ENCODE measurements around the gene PARD6G. TPM values are rescaled to one million over a fixed set of nuclear protein-coding genes. Genes with fewer than 3 reads are reported as not detected.

Gene PARD6G
- total RNA-seq, 2 donors from 2014 or later: not detected

DNA sequence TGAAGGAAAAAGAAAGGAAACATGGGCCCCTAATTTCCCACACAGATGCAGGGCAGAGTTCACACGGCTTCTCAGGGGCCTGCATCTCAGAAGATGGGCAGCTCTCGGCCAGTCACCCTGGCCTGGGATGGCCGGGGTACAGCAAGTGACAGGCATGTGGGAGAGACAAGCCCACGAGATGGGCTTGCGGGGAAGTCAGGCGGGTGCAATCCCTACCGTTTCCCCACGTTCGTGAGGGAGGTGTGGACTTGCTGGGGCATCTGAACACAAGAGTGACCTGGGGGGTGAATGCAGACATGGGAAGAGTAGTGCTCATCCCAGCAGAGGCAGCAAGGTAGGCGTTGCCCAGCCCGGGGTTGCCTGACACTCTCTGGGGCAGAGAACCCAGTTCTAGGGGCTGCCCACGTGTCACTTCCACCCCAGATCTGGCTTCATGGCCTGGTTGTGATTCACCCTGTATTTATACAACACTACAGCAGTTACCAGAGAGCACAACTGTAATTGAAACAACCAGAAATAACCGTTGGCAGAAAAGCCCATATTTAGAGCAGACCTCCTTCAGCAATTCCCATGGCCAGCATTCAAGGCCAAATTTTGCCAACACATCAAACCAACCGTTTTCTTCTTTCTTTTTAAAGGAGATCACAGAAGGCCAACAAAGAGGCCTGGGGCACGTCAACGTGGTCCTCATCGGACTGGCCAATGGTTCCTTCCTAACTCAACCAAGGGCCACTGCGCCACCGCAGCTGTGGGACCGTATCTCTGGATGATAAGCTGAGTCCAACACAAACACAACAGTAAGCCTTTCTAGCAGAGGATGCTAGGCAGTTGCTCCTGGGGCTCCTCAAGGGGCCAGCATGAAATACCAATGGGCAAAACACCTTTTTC is 58.4 kb downstream of the PARD6G start:
- H3K27ac Mint-ChIP-seq: no peak overlapping the region
- peaks cover 43% of the 10 kb centered on the region for H3K27me3 Mint-ChIP-seq (ENCODE audit: low read depth)
- ATAC-seq (replicated peaks in 1 of 2) (no peak), DNase-seq (no peak)
- H3K4me1 Mint-ChIP-seq (ENCODE audit: low read depth): no peaks in the 10 kb centered on the region
- no peaks in the 10 kb centered on the region for H3K9me3 Mint-ChIP-seq
- peaks cover 0 to 1% of the 10 kb centered on the region in 2 donors for H3K36me3 Mint-ChIP-seq (ENCODE audit: insufficient read depth in 2 of 2)
- no peak overlapping the region for H3K4me3 Mint-ChIP-seq

DNA sequence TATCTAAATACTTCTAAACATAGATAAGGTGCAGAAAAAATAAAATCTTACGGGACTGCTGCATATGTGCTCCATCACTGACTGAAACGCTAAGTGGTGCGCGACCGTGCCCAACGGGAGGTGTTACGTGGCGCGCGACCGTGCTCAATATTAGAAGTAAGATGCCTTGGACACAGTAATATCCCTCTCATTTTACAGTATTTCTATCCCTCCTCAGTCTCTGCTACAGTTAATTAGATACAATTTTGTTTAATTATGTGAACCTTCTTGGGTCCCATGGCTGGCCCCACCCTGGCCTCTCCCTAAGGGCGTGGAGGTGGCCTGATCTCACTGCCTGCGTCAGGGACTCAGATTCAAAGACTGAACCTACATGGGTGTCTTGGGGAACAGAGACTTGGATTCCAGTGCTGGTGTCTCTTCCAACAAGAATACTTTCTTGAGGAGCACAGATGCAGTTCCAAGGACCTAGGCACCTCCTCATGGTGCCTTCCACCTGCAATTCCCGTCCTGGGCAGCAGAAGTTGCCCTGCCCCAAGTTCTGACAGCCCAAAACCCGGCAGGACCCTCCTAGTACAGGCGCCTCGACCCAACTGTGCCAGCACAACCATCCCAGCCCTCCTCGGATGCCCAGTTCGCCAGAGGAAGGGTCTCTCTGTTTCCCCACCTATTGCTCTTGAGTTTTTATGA is 59.2 kb downstream of the PARD6G start:
- no peak for DNase-seq
- no peak for ATAC-seq (replicated peaks in 1 of 2)
- no peak overlapping the region for H3K4me3 Mint-ChIP-seq
- no peak overlapping the region for H3K27ac Mint-ChIP-seq
- H3K36me3 Mint-ChIP-seq (ENCODE audit: insufficient read depth in 2 of 2): peaks cover 0 to 1% of the 10 kb centered on the region in 2 donors
- no peaks in the 10 kb centered on the region for H3K9me3 Mint-ChIP-seq
- peaks cover 37% of the 10 kb centered on the region for H3K27me3 Mint-ChIP-seq (ENCODE audit: low read depth)
- no peaks in the 10 kb centered on the region for H3K4me1 Mint-ChIP-seq (ENCODE audit: low read depth)

DNA sequence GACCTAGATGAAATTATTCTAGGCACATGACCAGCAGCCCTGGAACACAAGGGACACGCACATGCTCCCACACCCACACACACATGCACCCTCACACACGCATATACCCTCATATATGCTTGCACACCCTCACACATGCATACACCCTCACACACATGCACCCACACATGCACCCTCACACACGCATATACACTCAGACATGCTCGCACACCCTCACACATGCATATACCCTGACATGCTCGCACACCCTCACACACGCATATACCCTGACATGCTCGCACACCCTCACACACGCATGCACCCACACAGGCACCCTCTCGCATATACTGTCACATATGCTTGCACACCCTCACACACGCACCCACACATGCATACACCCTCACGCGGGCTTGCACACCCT is 61.8 kb downstream of the PARD6G start:
- Mint-ChIP-seq H3K4me1 (ENCODE audit: low read depth) (no peaks in the 10 kb centered on the region), H3K27me3 (ENCODE audit: low read depth) (peaks cover 23% of the 10 kb centered on the region), H3K4me3 (no peak overlapping the region), H3K36me3 (ENCODE audit: insufficient read depth in 2 of 2) (peaks cover 0 to 1% of the 10 kb centered on the region in 2 donors), H3K27ac (no peak overlapping the region), H3K9me3 (no peaks in the 10 kb centered on the region)
- no peak for DNase-seq
- no peak for ATAC-seq (replicated peaks in 1 of 2)

DNA sequence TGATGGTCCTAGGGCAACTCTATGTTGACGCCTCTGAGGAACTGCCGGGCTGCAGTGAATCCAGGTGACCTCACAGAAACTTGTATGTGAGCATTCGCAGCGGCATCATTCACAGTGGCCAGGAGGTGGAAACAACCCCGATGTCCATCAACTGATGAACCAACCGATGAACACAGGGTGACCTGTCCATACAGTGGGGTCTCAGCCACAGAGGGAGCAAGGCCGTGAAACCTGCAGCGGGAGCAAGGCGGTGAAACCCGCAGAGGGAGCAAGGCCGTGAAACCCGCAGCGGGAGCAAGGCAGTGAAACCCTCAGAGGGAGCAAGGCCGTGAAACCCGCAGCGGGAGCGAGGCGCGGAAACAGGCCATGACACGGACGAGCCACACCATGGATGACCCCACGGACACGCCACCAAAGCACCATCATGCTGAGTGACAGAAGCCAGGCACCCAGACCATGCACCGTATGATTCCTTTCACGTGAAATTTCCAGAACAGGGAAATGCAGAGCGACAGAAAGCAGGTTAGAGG is 63.0 kb downstream of the PARD6G start:
- Mint-ChIP-seq H3K27me3 (ENCODE audit: low read depth) (peaks cover 13% of the 10 kb centered on the region), H3K4me3 (no peak overlapping the region), H3K9me3 (no peaks in the 10 kb centered on the region), H3K4me1 (ENCODE audit: low read depth) (no peaks in the 10 kb centered on the region), H3K36me3 (ENCODE audit: insufficient read depth in 2 of 2) (no peaks in the 10 kb centered on the region), H3K27ac (no peak overlapping the region)
- no peak for ATAC-seq (replicated peaks in 1 of 2)
- DNase-seq: no peak

GRCh38 chr18:80183273-80184050 is 63.9 kb downstream of the PARD6G start:
- DNase-seq: no peak
- H3K9me3 Mint-ChIP-seq: no peaks in the 10 kb centered on the region
- H3K27me3 Mint-ChIP-seq (ENCODE audit: low read depth): peaks cover 17% of the 10 kb centered on the region
- H3K4me1 Mint-ChIP-seq (ENCODE audit: low read depth): no peaks in the 10 kb centered on the region
- no peaks in the 10 kb centered on the region for H3K36me3 Mint-ChIP-seq (ENCODE audit: insufficient read depth in 2 of 2)
- ATAC-seq (replicated peaks in 1 of 2): no peak
- H3K4me3 Mint-ChIP-seq: no peak overlapping the region
- no peak overlapping the region for H3K27ac Mint-ChIP-seq

DNA sequence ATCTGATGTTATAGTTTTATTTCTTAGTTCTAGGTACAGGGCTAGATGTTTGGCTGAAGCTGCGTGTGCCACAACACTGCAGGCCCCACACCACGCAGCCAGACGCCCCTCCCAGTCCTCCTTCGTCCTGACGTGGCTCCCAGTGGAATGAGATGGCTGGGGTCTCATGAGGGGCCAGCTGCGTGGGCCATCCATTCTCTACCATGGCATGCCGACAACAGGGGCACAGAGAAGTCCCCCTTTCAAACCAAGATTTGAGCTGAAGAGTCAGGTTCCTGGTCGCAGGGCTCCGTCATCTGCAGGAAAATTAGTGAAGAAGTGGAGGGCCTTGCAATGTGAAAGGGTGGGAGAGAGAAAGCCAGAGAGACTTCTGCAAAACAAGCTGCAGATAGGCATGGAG is 64.5 kb downstream of the PARD6G start:
- Mint-ChIP-seq H3K27ac (no peak overlapping the region), H3K9me3 (no peaks in the 10 kb centered on the region), H3K4me1 (ENCODE audit: low read depth) (no peaks in the 10 kb centered on the region), H3K36me3 (ENCODE audit: insufficient read depth in 2 of 2) (no peaks in the 10 kb centered on the region), H3K27me3 (ENCODE audit: low read depth) (peaks cover 20% of the 10 kb centered on the region), H3K4me3 (no peak overlapping the region)
- ATAC-seq (replicated peaks in 1 of 2) (no peak), DNase-seq (no peak)

DNA sequence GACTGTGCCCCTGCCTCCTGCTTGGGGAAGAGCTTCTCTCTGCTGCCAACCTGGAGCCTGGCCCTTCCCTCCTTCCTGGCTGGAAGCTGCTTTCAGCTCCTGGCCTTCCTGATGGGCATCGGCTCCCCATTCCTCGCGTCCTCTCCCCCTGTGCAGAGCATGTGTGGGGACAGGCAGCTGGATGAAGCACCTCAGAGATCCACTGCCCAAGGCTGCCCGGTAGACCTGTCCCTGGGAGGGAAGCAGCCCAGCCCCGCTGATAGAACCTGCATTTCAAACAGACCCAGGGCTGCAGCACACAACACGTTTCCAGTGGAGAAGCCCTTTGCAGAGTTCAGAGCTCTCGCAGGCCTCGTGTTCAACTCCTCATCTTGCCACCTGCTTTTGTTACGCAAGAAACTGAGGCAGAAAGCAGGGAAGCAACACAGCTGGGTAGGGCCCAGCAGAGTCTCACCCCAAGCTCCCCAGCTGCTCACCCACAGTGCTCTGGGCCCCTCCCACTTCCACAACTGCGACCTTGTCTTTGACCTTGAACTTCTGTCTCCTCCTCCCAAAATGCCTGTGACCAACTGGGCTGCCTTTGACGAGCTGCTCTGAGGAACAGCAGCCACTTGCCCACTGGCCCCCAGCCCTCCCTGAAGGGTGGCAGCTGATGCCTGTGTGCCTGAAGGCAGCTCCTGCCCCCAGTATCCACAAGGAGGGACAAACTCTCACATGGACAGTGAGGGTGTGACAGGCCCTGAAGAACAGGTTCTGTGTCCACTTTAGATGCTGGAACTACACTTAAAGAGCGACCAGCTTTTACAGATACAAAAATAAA is 65.5 kb downstream of the PARD6G start:
- Mint-ChIP-seq H3K4me1 (ENCODE audit: low read depth) (no peaks in the 10 kb centered on the region), H3K27ac (no peak overlapping the region), H3K27me3 (ENCODE audit: low read depth) (peaks cover 30% of the 10 kb centered on the region), H3K4me3 (no peak overlapping the region), H3K36me3 (ENCODE audit: insufficient read depth in 2 of 2) (no peaks in the 10 kb centered on the region), H3K9me3 (no peaks in the 10 kb centered on the region)
- ATAC-seq (replicated peaks in 1 of 2) (no peak), DNase-seq (no peak)

DNA sequence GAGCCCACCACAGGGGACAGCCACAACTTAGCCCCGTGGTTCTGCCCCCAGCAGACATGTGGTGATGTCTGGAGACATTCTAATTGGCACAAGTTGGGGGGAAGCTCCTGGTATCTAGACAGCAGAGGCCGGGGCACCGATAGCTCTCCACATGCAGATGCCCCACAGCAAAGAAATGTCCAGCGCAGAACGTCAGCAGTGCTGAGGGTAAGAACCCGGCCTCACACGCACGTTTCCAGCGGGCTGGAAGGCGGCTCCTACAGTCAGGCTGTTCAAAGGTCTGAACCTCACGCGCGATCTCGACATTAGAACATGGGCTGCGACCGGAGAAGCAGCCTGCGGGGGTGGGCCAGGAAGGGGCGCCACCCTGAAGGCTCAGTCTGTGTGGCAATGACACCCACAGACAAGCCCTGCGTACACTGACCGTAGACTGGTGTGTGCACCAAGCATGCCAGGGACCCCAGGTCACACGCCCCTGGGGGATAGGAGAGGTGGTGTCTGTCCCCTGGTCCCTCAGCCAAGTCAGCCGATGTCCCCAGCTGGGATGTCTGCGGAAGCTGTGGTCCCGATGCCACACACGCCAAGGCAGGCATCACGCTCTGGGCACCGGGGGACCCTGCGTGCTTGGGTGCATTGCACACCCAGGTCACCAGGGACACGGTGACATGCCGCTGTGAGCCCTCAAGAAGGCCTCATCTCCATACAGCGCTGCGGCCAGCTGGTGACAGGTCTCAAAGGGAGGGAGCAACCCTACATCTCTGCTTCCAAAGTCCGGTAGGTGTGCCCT is 66.3 kb downstream of the PARD6G start:
- H3K9me3 Mint-ChIP-seq: no peaks in the 10 kb centered on the region
- no peak for ATAC-seq (replicated peaks in 1 of 2)
- H3K27ac Mint-ChIP-seq: no peak overlapping the region
- DNase-seq: no peak
- no peaks in the 10 kb centered on the region for H3K36me3 Mint-ChIP-seq (ENCODE audit: insufficient read depth in 2 of 2)
- peaks cover 36% of the 10 kb centered on the region for H3K27me3 Mint-ChIP-seq (ENCODE audit: low read depth)
- no peak overlapping the region for H3K4me3 Mint-ChIP-seq
- peaks cover 2% of the 10 kb centered on the region for H3K4me1 Mint-ChIP-seq (ENCODE audit: low read depth)

DNA sequence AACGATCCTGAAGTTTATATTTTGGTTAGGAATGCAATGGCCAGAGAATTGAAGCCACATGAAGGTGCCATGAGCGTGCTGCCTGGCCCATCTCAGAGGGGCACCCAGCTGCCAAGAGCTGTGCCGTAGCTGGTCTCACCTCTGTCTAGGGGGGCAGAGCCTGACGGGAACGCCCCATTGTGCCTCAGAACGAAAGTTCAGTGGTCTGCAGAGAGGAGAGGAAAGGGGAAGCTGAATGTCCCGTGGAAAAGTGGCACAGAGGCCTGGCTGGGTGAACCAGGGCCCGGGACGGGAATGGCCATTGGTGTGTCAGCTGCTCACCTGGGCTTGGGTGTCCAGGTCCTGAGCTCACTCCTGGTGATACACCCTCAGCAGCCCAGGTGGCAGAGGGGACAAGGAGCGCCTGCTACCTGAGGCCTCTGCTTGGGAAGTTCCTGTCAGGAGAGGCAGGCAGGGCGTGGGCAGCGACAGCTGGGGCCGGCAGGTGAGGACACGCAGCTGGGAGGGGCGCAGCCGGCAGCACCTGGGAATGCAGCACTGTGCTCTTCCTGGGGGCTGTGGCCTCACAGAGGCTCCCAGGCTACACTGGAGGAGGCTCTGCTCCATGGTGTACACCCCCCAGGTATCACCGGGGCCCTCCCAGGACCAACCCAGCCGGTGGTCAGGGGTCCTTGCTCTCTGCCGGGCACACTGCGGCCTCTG is 67.3 kb downstream of the PARD6G start:
- H3K36me3 Mint-ChIP-seq (ENCODE audit: insufficient read depth in 2 of 2): peaks cover 0 to 2% of the 10 kb centered on the region in 2 donors
- H3K27me3 Mint-ChIP-seq (ENCODE audit: low read depth): peaks cover 46% of the 10 kb centered on the region
- H3K4me3 Mint-ChIP-seq: no peak overlapping the region
- peaks cover 11% of the 10 kb centered on the region for H3K4me1 Mint-ChIP-seq (ENCODE audit: low read depth)
- no peaks in the 10 kb centered on the region for H3K9me3 Mint-ChIP-seq
- ATAC-seq (replicated peaks in 1 of 2) (no peak), DNase-seq (no peak)
- H3K27ac Mint-ChIP-seq: no peak overlapping the region

DNA sequence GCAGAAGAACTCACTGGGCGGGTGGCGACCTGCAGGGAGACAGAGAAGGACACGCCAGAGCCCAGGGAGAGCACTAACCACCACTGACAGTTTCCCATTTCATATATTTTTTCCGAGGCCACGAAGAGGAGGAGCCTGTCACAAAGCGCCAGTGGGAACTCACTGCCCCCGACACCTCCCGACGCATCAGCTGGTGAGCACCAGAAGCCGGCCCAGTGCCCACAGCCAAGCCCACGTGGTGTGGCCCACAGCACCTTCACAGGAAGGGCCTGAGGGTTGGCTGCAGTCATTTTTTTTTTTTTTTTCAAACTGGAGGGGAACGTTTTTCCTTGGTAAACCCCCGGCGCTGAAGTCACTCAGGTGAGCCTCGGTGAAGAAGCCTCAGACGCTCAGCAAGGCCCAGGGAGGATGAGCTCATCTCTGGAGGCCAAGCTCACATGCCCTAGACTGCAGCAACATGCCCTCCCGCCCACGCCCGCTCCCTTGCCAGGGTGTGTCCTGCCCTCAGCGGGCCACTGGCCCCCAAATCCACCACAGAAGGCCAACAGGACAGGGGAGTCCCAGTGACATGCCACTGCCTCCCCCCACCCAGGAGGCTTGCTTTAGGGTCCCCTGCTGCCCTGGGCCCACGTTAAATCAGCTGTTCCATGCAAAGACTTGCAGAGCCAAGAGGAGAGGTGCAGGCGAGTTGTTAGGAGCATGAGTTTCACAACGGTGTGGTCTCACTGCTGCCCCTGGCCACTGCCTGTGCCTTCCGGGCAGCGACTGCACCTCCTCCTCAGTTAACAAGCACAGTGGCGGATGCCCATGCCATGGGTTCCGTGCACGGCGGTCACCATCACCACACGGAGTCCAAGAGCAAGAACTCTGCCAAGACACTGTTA is 68.1 kb downstream of the PARD6G start:
- no peaks in the 10 kb centered on the region for H3K9me3 Mint-ChIP-seq
- ATAC-seq (replicated peaks in 1 of 2): no peak
- no peak for DNase-seq
- peaks cover 46% of the 10 kb centered on the region for H3K27me3 Mint-ChIP-seq (ENCODE audit: low read depth)
- H3K4me3 Mint-ChIP-seq: no peak overlapping the region
- peaks cover 0 to 2% of the 10 kb centered on the region in 2 donors for H3K36me3 Mint-ChIP-seq (ENCODE audit: insufficient read depth in 2 of 2)
- no peak overlapping the region for H3K27ac Mint-ChIP-seq
- peaks cover 13% of the 10 kb centered on the region for H3K4me1 Mint-ChIP-seq (ENCODE audit: low read depth)

- peaks cover 48% of the 10 kb centered on the region for H3K27me3 Mint-ChIP-seq (ENCODE audit: low read depth)
- peaks cover 0 to 2% of the 10 kb centered on the region in 2 donors for H3K36me3 Mint-ChIP-seq (ENCODE audit: insufficient read depth in 2 of 2)
- no peaks in the 10 kb centered on the region for H3K9me3 Mint-ChIP-seq
- ATAC-seq (replicated peaks in 1 of 2): no peak
- H3K4me1 Mint-ChIP-seq (ENCODE audit: low read depth): peaks cover 13% of the 10 kb centered on the region
- DNase-seq: no peak
- no peak overlapping the region for H3K4me3 Mint-ChIP-seq
- H3K27ac Mint-ChIP-seq: no peak overlapping the region
Observed at GRCh38 chr18:80177128-80177527, 70.2 kb downstream of the PARD6G start.
